NCI-H774 (cell line): ENCODE measurements around the gene SLC7A5.

ENCODE experiments used
- DNase-seq: peaks from one replicate; lab custom pipeline; 2025; lab: John Stamatoyannopoulos, UW

Gene SLC7A5

DNA sequence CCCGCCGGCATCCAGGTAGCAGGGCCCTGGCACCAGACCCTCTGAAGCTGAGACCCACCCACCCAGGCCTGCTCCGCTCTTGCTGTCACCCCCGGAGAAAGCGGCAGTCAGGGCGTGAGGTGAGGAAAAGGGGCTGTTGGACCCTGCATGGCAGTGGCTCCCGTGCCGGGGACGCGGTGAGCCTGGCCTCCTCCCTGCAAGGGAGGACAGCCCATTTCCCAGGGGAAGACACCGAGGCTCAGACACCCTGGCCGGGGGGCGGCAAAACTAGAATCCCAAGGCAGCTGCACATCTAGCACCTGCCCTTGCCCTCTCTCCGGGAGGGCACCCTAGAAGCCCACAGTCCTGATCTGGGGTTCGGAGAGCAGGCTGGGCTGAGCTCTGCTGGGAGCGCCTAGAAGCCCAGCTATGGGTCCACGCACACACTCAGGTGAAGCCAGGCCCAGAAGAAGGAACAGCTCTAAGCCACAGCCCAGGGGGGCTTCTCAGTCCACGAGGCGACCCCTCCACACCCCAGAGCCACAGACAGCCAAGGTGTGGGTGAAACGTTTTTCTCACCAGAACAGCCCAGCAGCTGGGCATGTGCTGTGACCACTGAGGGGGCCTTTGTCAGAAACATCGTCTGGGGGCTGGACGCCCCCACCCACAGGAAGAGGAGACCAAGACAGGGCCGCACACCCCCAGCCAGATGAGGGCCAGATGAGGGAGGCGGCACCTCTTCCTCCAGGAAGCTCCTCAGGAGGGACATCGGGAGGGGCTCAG is 22.4 kb downstream of the SLC7A5 start:
- no peak for DNase-seq

DNA sequence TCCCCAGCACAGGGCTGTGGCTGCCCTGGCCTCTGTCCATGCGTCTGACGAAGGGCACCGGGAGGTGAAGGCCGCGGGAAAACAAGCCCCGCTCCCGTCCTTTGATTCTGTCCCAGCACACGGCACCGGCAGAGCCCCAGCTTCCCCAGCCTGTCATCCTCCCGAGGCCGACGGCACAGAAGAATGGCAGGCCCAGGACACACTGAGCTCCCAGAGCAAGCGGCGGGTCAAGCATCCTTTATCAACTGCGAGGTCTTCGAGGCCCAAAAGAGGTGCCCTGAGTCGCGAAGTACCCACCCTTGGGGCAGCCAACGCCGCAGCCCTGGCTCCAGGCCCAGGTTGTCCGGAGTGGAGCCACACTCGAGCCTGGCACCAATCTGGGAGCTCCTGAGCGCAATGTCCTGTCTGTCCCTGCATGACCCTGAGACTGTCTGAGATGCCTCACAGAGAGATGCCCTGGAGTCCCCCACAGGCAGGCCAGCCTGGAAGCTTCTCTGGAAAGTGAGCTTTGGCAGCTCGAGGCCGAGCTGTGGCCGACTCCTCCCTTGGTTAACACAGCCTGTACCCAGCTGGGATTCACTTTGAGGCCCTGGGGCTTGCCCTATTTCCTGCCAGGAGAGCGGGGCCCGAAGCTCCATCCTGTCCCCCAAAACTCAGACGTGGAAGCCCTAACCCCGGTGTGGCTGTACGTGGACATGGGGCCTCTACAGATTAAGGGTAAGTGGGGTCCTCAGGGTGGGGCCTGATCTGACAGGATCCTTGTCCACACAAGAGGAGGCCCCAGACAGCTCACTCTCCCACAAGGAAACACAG is 23.3 kb downstream of the SLC7A5 start:
- DNase-seq: no peak

DNA sequence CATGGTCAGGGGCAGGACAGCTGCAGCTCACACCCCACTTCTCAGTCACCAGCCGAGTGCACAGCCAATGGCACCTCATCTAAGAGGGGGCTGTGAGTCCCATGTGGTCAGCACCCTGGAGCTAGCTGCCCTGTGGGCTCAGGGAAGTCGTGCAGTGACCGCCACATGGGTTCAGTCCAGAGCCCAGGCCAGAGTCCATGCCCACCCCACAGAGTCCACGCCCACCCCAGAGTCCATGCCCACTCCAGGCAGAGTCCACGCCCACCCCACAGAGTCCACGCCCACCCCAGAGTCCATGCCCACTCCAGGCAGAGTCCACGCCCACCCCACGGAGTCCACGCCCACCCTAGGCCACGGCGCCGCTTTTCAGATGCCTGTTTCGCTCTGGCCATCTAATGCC is 24.1 kb downstream of the SLC7A5 start:
- DNase-seq: no peak

DNA sequence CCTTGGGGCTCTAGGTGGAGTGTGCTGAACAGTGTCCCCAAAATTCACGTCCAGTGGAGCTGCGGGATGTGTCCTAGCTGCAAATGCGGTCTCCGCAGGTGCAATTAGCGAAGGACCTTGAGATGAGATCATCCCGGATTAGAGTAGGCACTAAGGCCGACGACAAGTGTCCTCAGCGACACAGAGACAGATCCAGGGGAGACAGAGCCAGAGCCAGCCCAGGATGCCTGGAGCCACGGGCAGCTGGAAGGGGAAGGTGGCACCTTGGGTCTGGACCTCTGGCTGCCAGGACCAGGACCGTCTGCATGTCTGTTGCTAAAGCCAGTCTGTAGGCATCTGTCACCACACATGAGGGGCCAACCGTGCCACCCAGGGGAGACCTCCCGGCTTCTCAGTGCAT is 24.5 kb downstream of the SLC7A5 start:
- no peak for DNase-seq

DNA sequence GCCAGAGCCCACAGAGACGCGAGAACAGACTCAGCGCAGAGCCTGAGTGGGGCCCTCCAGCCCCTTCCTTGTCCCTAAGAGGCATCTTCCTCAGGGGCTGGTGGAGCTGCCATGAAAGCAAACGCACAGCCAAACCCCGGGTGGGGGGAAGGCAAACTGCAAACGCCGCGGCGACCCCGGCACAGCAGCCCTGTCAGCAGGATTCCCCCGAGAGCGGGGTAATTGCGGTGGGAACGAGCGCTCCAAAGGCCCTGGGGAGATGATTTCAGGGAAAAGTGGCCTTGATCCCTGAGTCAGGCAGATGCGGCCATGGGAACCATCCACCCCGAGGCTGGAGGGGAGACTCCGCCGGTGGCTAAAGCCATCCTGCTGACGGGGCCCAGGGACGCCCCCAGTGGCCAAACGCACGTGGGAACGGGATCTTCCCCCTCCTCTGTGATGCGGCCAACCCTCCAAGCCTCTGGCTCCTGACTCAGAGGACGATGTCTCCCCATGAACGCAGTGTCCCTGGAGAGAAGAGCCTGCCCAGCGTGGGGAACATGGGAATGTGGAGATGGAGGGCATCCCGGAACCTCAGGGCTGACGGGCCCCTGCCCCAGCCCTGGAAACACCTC is 25.1 kb downstream of the SLC7A5 start:
- DNase-seq: no peak

DNA sequence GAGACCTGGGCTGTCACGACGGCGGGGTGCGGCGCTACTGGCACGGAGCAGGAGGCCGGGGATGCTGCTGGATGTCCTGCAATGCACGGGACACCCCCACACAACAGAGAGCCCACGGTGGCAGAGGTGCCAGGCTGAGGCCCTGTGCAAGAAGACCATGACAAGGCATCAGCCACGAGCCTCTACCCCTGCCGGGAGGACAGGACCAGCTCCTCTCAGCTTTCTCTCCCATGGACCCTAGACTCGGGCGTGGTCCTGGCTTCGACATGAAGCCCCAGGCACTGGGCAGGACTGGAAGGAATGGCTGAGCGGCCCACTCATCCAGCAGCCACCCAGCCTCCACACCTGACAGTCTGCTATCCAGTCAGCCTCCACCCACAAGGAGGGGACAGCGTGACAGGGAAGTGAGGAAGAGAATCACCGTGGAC is 25.6 kb downstream of the SLC7A5 start:
- no peak for DNase-seq

DNA sequence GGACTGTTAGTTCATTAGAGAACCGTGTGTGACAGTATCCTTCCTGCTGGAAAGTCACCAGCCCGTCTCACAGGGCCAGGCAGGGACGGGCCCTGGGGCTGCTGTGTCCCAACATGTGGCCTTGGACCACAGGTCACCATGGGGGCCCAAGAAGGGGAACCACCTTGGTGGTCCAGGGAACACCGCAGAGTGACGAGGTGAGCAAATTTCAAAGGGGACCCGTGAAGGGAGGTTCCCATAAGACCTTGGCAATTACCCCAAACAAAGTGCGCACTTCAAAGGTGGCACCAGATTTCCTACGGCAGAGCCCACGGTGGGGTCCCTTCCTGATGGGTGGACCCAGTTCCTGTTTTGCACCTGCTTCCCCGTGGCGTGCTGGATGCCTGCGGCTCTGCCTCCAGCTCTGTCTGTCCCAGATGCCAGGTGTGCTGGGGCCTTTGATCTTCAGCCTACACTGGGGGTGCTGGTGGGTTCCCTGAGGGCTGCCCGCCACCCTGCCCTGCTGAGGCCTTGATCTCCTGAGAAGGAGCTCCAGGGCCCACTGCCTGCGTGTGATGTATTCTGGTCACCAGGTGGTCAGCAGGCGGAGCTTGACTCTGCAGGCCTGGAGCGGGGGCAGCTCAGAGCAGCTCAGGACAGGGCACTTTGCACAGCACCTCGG is 27.0 kb downstream of the SLC7A5 start:
- no peak for DNase-seq

DNA sequence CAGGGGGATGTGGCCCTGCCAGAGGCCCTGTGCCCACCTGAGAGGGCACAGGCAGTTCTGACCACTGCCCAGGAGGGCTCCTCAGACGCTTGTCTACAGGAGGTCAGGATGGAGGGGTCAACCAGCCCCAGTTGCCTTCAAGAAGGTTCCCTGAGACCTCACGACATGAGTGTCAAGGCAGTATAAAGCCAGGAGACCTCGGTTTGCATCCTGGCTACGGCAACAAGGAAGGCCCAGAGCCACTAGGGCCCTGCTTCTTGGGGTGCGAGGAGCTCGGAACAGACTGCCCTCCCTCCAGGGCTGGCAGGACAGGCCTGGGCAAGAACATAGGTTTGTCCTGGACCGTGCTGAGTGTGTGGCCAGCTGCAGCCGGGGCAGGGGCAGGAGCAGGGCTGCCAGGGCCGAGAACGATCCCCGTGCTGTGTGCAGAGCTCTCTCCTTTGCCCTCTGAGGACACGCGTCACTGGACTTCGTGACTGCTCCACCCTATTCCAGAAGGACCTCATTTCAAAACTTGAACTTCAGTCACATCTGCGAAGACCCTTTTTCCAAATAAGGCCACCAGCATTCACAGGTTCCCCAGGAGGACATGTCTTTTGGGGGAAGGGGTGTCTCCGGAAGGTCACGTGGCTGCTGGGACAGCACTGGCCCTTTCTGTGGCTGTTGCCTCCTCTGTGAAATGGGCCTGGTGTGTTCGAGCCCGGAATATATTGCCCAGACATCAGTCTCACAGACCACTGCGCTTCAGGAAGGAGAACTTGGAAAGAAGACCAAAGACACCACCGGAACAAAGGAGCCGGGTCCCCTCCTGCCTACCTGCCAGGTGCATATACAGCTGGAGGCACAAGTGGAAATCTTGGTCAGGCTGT is 27.7 kb downstream of the SLC7A5 start:
- no peak for DNase-seq

DNA sequence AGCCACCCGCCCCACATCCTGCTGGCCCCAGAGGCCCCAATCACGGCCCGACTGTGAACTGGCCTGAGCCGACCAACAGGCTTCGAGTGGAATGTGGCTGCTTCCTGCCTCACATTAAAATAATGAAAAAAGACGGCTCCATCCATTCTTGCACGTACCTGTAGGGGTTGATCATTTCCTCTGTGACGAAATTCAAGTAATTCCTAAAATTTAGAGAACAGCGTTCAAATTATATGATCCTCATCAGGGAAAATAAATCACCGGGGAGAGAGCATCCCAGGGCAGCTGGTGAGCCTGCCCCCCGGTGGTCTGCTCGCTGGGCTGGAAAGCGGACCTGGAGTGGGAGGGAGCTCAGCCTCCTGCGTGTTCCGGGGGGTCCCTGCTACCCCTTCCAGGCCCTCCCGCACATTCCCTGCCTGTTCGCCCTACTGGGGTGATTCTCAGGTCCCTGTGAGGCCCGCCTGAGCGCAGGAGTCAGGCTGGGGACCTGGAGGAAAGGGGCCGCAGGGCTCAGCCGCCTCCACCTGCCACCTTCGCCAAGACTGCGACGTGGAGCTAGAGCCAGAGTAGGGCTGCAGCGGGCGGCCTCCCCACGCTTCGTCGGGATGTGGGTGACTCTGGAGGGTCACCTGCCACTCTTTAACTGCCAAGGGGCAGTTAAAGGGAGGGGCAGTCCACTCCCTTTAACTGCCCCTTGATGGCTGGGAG is 28.9 kb downstream of the SLC7A5 start:
- no peak for DNase-seq

DNA sequence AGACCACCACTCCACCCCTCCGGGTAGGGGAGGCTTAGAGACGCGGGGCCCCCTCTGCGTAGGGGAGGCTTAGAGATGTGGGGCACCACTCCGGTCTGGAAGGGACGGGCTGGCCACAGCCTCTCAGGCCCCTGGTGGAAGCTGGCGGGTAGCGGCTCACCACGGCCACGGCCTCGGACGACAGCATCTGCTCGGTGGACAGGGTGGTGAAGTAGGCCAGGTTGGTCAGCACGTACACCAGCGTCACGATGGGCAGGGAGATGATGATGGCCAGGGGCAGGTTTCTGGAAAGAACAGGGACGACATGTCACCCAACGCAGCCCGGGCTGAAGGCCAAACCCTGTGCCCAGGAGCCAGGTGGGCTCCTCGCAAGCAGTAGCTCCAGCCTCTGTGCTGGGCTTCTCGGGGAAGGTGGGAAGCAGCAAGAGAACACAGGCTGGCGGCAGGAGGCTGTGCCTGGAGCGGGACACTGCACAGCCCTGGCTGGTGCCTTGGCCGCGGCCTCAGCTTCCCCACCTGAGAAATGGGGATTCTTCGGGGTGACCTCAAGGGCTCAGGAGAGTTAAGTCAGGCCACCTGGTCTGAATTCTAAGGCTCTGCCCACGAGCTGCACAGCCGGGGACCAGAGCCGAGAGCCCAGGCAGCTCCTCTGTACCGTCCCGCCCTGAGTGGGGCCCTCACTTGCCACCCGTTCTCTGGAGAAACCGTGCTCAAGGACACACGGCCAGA is 29.6 kb downstream of the SLC7A5 start:
- no peak for DNase-seq

DNA sequence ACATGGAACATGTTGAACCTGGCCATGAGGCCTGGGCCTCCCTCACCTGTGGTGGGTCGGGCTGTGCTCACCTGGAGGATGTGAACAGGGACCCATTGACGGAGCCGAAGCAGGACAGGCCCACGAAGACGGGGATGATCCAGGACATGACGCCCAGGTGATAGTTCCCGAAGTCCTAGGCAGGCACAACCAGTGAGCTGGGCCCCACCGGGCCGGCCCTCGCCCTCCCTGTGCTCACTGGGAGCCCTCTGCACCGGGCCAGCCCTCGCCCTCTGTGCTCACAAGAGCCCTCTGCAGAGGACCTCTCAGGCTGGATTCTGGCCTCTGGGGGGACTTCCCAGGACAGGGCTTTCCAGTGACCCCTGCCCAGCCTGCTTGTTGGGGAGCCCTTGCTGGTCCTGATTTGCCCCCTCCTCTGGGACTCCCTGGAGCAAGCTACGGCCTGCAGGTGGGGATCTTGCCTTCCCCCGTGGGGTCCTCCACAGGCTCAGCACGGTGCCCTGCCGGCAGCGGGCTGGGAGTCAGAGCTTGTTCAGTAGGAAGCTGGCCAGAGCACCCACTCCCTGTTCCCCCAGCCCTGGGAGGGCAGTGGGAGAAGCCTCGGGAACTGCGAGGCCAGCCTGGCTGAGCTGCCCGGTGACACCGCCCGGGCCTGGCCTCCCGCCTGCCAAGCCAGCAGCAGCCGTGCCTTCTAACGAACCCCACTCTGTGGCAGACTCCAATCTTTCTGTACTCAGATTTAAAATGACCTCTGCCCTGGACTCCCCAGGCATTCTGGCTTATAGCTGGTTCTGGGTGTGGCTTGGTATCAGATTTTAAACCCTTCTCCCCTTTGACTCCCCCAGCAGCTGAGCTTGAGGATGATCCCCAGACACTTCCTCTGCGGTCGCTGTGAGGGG is 30.4 kb downstream of the SLC7A5 start:
- no peak for DNase-seq

DNA sequence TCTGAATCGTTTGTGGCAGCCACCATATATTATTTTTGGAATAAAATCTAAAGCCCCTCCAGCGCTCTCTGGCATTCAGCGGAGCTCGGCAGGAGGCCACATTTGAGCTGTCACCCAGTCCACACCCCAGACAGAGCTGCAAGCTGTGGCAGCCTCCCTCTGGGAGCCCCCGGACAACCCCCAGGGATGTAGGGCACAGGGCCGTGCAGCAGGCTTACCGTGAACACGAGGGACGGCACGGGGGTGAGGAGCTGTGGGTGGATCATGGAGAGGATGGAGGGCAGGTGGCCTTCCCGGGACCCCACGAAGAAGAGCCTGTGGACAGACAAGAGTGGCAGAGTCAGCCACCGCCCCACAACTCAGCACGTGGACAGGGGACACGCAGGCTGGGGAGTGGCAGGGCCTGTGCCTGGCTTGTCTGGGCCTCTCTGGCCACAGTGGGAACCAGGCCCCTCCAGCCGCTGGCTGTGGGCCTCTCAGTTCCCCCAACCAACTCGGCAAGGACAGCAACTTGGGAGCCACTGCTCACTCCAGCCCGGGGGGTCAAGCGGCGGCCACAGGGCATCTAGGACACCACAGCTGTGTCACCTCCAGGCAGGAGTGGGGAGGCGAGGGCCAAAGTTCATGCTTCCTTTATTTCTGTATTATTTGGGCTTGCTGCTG is 31.5 kb downstream of the SLC7A5 start:
- no peak for DNase-seq

DNA sequence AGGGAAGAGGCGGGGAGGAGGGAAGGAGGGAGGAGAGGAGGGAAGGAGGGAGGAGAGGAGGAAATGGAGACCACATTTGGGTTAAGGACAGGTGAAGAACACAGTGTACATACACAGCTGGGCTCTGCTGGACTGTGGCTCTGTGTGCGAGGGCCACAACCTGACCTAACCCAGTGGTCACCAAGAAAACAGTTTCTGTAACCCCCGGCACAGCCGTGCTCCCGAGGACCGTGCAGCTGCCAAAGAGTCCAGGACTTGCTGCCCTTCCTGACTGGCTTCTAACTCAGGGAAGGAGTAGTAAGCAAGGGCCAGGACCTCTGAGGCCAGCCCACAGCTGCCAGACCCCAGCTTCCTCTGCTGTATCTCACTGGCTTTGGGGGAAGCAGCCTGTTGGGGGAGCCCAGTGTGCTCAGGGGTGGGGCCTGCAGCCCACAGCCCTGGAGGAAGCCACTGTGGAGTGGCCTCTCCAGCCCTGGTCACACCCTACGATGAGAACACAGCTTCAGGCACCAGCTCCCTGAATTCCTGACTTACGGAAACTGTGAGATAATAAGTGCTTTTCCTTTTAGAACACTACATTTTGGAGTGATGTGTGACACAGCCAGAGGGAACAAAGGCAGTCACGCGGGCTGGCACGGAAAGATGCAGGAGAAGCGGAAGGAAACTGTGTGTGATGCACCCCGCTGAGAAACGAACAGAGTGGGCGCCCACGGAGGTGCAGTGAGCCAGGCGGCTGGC is 32.3 kb downstream of the SLC7A5 start:
- no peak for DNase-seq

DNA sequence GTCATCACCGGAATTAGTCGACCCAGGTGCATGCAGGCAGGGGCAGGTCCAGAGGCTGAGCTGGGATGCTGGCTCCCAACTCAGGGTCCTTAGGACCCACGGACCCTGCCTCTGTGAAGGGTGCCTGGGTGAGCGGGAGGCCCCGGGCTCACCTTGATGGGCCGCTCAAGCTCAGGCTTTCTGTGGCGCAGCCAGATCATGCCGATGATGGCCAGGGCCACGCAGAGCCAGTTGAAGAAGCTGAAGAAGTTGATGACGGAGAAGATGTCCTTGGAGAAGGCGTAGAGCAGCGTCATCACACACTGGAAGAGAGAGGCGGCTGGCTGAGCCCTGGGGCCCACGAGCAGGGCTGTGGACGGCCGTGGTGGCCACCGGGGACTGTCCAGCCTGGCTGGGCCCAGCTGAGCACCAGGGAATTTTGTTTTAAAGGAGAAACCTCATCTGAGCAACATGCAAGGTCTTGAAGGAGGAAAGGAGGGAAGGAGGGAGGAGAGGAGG is 32.9 kb downstream of the SLC7A5 start:
- DNase-seq: no peak

DNA sequence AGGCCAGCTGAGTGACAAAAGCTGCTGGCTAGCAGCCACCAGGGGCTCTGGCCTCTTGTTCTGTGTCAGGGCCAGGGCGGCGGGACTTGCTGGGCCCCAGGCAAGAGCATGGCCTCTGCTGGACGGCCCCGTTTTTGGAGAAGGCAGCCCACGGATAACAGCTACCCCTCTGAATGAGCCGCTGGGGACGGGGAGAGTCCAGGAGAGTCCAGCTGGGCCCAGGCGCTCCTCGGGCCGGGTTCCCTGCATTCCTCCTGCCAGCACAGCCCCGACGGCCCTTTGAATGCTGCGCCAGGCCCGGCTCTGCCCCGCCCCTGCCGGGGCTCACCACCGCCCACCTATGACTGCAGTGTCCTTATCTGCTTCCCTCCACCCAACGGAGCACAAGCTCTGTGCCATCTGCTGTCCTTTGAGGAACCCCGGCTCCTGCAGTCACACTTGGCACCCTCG is 33.4 kb downstream of the SLC7A5 start:
- DNase-seq: no peak

DNA sequence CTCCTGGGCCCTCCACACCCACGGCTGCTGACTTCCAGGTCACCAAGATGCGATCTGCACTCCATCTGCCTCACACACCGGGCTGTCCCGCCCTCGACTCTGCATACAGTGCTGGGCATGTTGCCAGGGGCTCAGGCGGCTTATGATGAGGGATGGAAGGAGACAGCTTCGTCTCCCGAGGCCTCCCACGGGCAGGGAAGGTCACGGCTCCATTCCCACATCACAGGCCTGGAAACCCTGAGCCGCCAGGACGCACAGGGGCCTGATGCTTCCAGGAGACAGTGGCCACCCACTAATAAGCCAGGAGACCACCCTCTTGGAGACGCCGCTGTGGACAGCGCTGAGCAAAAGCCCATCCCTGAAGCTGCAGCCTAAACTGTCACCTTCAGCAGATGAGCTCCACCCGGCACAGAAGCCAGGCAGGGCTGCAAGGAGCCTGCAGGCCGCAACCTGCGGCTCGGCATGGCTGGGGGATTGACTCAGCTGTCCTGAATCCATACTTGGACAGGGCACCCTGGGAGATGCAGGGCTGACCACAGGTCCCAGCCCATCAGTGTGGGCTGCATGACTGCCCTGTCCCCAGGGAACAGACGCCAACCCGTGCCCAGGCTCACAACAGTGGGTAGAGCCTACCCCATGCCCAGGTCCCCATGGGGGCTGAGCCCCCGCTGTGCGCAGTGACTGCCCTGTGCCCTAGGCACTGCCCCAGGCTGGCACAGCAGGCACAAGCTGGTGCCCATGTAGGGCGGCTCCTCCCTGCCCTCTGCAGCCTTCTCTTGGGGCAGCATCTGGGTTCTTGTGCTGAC is 34.4 kb downstream of the SLC7A5 start:
- no peak for DNase-seq
